DOHH2 (cell line): Measurements from ENCODE around the gene NPLOC4.
"Not testable (repeated sequence)": the region's sequence is repeated elsewhere in the genome, so short reads cannot be mapped to it uniquely, and the experiment has no call there.

ENCODE experiments used
- H3F3A ChIP-seq: fragments of 200-600 bp; sonication (generic), shearing (Covaris generic); 2 replicates; pipeline ENCODE4 v1.6.0; 2016; ENCODE audit warnings: antibody characterized with exemption, mild to moderate bottlenecking; ENCODE audit not compliant: control insufficient read depth, insufficient read depth
- H3K27ac ChIP-seq: fragments of 200-600 bp; sonication (generic); 2 replicates; pipeline ENCODE4 v1.5.1; 2014; ENCODE audit warnings: low read depth, mild to moderate bottlenecking, low read length, moderate library complexity
- H3K27me3 ChIP-seq: fragments of 200-600 bp; sonication (generic); 2 replicates; pipeline ENCODE4 v1.6.1; 2014; ENCODE audit warnings: mild to moderate bottlenecking, low read length, mixed read lengths; ENCODE audit not compliant: control insufficient read depth
- H3K36me3 ChIP-seq: fragments of 200-600 bp; sonication (generic); 2 replicates; pipeline ENCODE4 v1.6.1; 2014; ENCODE audit warnings: mild to moderate bottlenecking, low read length, moderate library complexity, mixed read lengths; ENCODE audit not compliant: control insufficient read depth
- H3K4me1 ChIP-seq: fragments of 200-600 bp; sonication (generic); 2 replicates; pipeline ENCODE4 v1.6.1; 2014; ENCODE audit warnings: mild to moderate bottlenecking, low read length, mixed read lengths; ENCODE audit not compliant: control insufficient read depth
- H3K4me2 ChIP-seq: fragments of 200-600 bp; sonication (generic); 2 replicates; pipeline ENCODE4 v1.6.0; 2014; ENCODE audit warnings: mild to moderate bottlenecking, low read length, moderate library complexity
- H3K4me3 ChIP-seq: fragments of 200-600 bp; sonication (generic); 2 replicates; pipeline ENCODE4 v1.5.1; 2014; ENCODE audit warnings: mild to moderate bottlenecking, low read length, mixed read lengths
- H3K79me2 ChIP-seq: fragments of 200-600 bp; sonication (generic); 2 replicates; pipeline ENCODE4 v1.6.1; 2014; ENCODE audit warnings: mild to moderate bottlenecking, low read length, mixed read lengths; ENCODE audit not compliant: control insufficient read depth
- H3K9me2 ChIP-seq: fragments of 200-600 bp; sonication (generic); replicated peaks from 2 replicates; pipeline ENCODE4 v1.6.1; 2014; ENCODE audit warnings: mild to moderate bottlenecking, low read length, mixed read lengths; ENCODE audit not compliant: control insufficient read depth
- H3K9me3 ChIP-seq: fragments of 200-600 bp; sonication (generic); 2 replicates; pipeline ENCODE4 v1.6.1; 2014; ENCODE audit warnings: antibody characterized with exemption, low read length, mixed read lengths; ENCODE audit not compliant: control insufficient read depth, insufficient read depth
- H4K20me1 ChIP-seq: fragments of 200-600 bp; sonication (generic); 2 replicates; pipeline ENCODE4 v1.6.0; 2014; ENCODE audit warnings: low read depth, mild to moderate bottlenecking, antibody characterized with exemption, low read length, moderate library complexity; ENCODE audit not compliant: control insufficient read depth, insufficient read depth
- EZH2phosphoT487 ChIP-seq: fragments of 200-600 bp; sonication (generic); IDR thresholded peaks from 2 replicates; pipeline ENCODE4 v1.6.1; 2017; ENCODE audit warnings: borderline replicate concordance, mild to moderate bottlenecking, antibody characterized with exemption, low read length, moderate library complexity, mixed read lengths
- TF ChIP-seq, protein P1 (sequence below): fragments of 200-600 bp; sonication (generic); IDR thresholded peaks from one replicate; pipeline ENCODE4 v1.5.1; 2014; ENCODE audit warnings: antibody characterized with exemption, mild to moderate bottlenecking, low read depth, low read length; ENCODE audit not compliant: poor library complexity, severe bottlenecking

Gene NPLOC4

GRCh38 chr17:81676906-81677305 lies 40.0 kb upstream of the NPLOC4 start:
- Histone ChIP-seq H4K20me1 (0 out of 2 replicates have a peak, but pooled peaks cover 3% of the 10 kb centered on the region), H3K79me2 (peaks cover 6% of the 10 kb centered on the region), H3K36me3 (peaks cover 43% of the 10 kb centered on the region), H3K4me1 (no peaks in the 10 kb centered on the region), H3K4me3 (no peak overlapping the region), H3K9me2 (no peaks in the 10 kb centered on the region), H3K27me3 (no peaks in the 10 kb centered on the region), H3K9me3 (no peaks in the 10 kb centered on the region), H3K27ac (no peak overlapping the region), H3F3A (peaks cover 9% of the 10 kb centered on the region), H3K4me2 (no peak overlapping the region)
- no peak for TF ChIP-seq EZH2phosphoT487
- TF ChIP-seq, protein P1, sequence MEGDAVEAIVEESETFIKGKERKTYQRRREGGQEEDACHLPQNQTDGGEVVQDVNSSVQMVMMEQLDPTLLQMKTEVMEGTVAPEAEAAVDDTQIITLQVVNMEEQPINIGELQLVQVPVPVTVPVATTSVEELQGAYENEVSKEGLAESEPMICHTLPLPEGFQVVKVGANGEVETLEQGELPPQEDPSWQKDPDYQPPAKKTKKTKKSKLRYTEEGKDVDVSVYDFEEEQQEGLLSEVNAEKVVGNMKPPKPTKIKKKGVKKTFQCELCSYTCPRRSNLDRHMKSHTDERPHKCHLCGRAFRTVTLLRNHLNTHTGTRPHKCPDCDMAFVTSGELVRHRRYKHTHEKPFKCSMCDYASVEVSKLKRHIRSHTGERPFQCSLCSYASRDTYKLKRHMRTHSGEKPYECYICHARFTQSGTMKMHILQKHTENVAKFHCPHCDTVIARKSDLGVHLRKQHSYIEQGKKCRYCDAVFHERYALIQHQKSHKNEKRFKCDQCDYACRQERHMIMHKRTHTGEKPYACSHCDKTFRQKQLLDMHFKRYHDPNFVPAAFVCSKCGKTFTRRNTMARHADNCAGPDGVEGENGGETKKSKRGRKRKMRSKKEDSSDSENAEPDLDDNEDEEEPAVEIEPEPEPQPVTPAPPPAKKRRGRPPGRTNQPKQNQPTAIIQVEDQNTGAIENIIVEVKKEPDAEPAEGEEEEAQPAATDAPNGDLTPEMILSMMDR, result no peak

- not testable (repeated sequence) for H3K4me1 ChIP-seq, H3K79me2 ChIP-seq, H3K9me3 ChIP-seq, H4K20me1 ChIP-seq, H3F3A ChIP-seq, H3K9me2 ChIP-seq, H3K27me3 ChIP-seq, H3K4me3 ChIP-seq, H3K4me2 ChIP-seq, H3K27ac ChIP-seq
- peaks cover 47% of the 10 kb centered on the region for H3K36me3 ChIP-seq
- TF ChIP-seq, protein P1, result peak; percentile 23
Measured at GRCh38 chr17:81675515-81676221, 38.8 kb upstream of the NPLOC4 start.

GRCh38 chr17:81673561-81674258 lies 36.8 kb upstream of the NPLOC4 start:
- no peak overlapping the region for H3K4me2 ChIP-seq
- H3K9me3 ChIP-seq, result no peaks in the 10 kb centered on the region
- no peaks in the 10 kb centered on the region for H3K4me1 ChIP-seq
- H3K36me3 ChIP-seq, result peaks cover 67% of the 10 kb centered on the region
- H3K9me2 ChIP-seq, result no peaks in the 10 kb centered on the region
- 0 out of 2 replicates have a peak, but pooled peaks cover 3% of the 10 kb centered on the region for H4K20me1 ChIP-seq
- no peak overlapping the region for H3K27ac ChIP-seq
- TF ChIP-seq EZH2phosphoT487, result no peak
- H3K79me2 ChIP-seq, result peaks cover 23% of the 10 kb centered on the region
- H3F3A ChIP-seq, result peaks cover 9% of the 10 kb centered on the region
- no peak overlapping the region for H3K4me3 ChIP-seq
- H3K27me3 ChIP-seq, result no peaks in the 10 kb centered on the region

GRCh38 chr17:81672954-81673353 lies 36.0 kb upstream of the NPLOC4 start:
- Histone ChIP-seq H3K79me2 (peaks cover 30% of the 10 kb centered on the region), H3F3A (peaks cover 9% of the 10 kb centered on the region), H3K27ac (no peak overlapping the region), H3K27me3 (no peaks in the 10 kb centered on the region), H3K4me2 (no peak overlapping the region), H3K9me2 (no peaks in the 10 kb centered on the region), H3K9me3 (no peaks in the 10 kb centered on the region), H3K4me1 (peaks cover 6% of the 10 kb centered on the region), H3K4me3 (no peak overlapping the region), H3K36me3 (peaks cover 74% of the 10 kb centered on the region), H4K20me1 (0 out of 2 replicates have a peak, but pooled peaks cover 3% of the 10 kb centered on the region)
- TF ChIP-seq EZH2phosphoT487, result no peak
- TF ChIP-seq, protein P1, result no peak
